HS-27A (cell line): ENCODE results near the gene ATG5.

Experiments used
- DNase-seq: peaks from one replicate; pipeline ENCODE4 v3.0.0-alpha.2; 2012; ENCODE audit warnings: low read depth, missing footprints

The ATG5 gene

GRCh38 chr6:106180208-106180607 is 145.4 kb downstream of the ATG5 start:
- no peak for DNase-seq

DNA sequence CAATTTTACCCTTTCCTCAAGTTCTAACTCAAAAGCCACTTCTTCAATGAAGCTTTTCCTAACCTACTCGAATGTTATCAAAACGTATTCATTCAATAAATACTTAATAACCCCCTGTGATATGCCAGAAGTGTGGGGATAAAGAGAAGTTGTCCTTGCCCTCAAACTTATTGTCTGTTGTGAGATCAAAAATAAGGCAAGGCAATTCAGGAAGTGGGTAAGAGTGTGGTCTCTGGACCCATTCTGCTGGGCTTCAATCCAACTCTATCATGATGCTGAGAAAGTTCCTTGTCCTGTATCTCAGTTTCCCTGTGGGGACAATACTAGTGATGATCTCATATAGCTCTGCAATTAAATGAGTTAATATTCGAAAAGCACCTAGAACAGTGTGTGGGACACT is 146.7 kb downstream of the ATG5 start:
- DNase-seq = no peak

DNA sequence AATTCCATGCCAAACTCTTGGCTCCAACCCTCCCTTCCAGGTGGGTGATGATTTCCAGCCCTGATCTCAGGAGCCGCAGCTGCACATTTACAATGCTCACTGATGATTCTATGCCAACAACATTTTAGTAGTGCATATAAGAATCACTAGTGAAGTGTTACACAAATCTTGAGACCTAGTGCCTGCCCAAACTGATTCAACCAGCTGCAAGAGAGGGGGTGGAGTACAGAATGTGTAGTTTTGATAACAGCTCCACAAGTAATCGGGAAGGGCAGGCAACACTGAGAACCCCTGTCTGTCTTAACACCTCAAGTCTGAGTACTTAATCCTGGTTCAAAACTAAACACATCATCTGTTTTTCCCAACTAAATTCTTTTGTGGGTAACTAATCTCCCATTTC is 147.8 kb downstream of the ATG5 start:
- no peak for DNase-seq

- DNase-seq = no peak
Observed at GRCh38 chr6:106173124-106173879, 152.3 kb downstream of the ATG5 start.

DNA sequence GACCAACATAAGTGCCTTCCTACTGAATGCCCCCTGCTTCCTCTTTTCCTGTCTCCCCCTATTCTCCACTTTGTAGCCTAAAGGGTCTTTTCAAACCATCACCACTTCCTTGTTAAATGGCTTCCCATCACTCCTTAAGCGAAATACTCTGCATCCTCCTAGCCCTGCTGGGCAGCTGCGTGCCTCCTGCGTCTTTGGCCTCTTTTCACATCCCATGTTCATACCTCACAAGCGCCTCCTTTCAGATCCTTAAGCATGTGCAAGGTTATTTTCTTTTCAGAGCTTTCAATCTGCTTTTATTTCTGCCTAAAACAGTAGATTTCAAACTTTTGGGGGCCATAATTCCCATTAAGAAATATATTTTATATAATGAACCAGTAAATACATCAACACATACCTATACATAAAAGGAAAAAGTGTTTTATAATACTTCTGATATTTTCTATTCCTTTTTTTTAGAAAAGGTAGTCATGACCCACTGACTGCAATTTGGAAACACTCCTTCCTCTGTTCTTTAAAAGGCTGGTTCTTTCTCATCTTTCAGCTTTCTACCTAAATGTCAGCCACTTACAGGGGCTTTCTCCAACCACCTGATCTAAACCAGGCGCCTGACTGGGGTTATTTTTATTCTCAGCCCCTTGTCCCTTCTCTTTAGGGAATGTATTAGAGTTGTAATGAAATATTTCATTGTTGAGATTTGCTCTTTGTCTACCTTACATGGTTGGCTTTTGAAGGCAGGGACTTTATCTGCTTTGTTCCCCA is 155.3 kb downstream of the ATG5 start:
- no peak for DNase-seq

GRCh38 chr6:106169517-106169916 is 156.0 kb downstream of the ATG5 start:
- no peak for DNase-seq

GRCh38 chr6:106168097-106168888 is 157.3 kb downstream of the ATG5 start:
- no peak for DNase-seq

DNA sequence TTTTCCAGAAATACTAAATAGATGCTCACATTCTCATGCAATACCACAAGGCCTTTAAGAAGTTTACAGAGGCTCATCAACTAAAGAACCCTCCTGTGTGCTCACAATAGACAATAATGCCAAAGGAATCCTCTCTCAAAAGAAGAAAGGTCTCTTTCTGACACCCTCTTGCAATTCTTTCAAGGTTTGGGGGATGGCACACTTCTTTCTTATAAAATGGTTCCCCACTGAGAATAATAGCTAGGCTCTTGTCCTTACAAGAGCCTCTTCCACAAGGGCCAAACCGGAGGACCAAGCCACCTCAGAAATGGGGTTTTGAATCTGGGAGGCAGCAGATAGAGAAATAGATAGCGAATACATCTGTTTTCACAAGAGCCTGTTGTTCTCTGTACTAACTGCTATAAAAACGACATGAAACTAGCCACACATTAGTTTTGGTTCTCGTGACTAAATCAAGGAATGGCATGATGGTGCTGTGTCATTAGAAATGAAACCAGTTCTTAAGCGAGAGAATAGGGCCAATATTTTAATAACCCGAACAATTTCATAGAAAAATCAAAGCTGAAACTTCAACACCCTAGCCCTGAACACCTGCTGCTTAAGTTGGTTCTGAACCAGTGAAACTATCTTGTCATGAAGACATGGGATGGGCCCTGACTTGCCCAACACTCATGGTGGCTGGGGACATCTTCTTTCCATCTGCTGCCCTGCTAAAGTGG is 158.3 kb downstream of the ATG5 start:
- DNase-seq = no peak

- DNase-seq = no peak
Observed at GRCh38 chr6:106165885-106166485, 159.6 kb downstream of the ATG5 start.

DNA sequence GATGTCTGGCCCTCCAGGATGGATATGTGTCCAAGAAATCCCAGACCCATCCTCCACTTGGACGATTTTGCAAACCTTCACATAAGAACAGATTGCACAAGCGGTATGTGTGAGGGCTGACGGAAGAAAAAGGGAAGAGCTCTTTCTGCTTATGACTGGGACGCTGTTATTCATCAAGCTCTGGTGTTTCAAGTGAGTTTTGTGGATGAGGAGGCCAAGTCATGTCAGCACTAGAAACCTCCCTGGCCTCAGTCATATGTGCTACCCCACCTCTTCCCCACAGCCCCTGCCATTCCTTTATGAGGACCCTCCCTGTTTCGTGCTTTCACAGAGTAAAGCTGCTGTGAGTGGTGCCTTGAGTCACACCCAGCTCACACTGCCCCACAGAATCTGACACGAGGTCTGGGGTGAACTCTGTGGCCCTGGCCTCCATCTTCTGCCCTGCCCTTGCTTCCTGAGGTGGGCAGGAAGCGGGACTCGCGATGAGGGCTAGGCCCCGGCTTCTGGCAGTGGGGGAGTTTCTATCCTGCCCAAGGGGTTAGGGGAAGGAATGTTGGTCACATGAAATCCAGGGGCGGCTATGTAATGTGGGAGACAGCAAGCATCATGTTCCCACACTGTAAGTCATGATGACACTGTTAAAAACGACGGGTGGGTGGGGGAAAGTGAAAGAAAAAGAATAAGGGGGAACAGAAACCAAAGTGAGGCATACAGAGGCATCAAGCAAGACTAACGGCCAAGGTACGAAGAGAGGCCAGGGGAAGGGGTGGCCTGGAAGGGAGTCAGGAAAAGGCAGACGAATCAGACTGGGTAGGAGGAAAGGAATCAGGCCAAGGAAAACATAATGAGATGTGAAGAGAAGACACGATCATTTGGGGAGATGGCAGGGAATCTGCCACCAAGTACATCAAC is 161.3 kb downstream of the ATG5 start:
- no peak for DNase-seq

DNA sequence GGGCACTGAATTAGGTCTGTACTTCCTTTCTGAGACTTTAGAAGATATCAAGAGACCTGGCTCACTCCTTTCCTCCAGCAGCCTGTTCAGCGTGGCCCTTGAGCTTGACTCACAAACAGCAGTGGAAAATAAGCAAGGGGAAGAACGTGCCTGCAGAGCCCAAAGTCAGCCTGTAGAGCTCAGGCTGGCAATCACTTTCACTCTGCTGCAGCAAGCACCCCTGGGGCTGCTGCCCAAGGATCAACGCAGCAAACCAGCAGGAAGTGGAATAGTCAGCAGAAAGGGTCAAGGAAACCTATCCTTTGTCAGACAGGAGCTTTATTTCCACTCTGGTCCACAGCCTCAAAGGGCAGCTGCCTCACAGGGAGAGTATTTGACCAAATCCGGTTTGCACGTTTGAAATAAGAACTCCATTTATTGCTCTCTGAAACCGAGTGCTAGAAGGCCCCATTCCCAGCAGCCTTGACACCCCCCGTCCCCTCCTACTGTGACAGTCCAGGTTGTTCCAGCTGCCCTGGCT is 162.1 kb downstream of the ATG5 start:
- DNase-seq = no peak

- DNase-seq = no peak
Observed at GRCh38 chr6:106162921-106163320, 162.6 kb downstream of the ATG5 start.

GRCh38 chr6:106161893-106162292 is 163.7 kb downstream of the ATG5 start:
- DNase-seq = no peak

DNA sequence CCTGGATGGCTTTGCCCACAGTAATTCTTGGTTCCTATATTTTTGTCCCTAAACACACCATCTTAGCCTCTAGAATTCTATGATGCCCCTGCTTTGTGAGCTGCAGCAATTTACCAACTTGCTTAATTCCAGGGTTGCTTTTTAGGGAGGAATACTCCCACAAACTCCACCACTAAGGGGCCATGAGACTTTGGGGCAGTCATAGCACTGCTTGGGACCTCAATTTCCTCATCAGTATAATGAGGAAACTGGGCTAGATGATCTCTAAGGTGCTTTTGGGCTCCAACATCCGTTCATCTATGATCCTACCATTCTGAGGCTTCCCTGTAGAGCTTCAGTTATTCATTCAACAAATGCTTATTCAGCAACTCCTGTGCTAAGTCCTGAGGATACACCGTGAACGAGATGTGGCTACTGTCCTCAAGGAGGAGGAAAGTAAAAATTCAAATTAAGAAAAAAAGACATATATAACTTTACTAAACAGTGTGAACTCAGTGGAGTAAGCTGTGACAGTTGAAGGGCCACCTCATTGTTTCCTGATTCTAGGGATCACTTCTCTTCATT is 164.2 kb downstream of the ATG5 start:
- no peak for DNase-seq

DNA sequence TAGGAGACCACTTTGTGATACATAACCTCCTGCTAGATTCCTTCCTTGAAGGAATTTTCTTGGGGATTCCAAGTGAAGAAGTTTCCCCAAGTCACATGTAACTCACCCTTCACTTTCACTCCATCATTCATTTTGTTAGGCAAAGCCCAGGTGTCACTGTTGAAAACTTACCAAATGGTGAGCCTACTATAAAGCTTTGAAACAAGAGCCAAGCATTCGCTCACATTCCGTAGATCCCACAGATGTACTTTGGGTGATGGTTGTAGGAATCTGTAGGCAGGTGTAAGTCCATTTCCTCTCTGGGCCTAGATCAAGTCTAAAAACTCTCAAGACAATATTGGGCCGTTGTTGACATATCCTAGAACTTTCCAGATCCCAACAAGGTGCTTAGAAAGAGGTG is 165.4 kb downstream of the ATG5 start:
- no peak for DNase-seq

GRCh38 chr6:106159531-106159940 is 166.0 kb downstream of the ATG5 start:
- DNase-seq = peak; percentile 69

- no peak for DNase-seq
Observed at GRCh38 chr6:106158816-106159215, 166.7 kb downstream of the ATG5 start.

- DNase-seq = no peak
Observed at GRCh38 chr6:106156863-106157262, 168.7 kb downstream of the ATG5 start.

GRCh38 chr6:106156413-106156812 is 169.1 kb downstream of the ATG5 start:
- no peak for DNase-seq

DNA sequence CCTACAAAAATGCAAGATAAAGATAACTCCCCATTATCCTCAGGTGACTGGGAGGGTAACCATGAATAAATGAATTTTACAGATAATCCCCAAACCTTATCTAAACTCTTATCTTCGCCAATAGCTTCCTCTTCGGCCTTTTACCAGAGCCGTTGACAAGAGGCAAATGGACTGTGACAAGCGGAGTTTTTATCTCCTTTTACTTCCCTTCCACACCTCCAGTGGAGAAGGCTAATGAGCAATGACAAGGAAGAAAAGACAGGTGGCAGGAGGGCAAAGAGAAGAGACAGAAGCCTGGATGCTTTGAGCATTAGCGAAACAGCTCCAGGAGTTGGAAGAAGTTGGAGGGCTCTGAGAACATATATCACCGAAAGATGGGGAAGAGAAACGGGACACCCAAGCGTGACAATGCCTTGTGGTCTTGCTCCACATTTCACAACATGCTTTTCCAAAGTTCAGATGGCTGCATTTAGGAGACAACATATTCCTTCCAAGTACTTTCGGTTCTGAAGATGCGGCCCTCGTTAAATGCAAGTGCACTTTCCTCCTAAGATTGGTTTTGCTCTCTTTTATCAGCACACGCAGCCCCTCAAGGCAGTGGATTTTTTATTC is 170.2 kb downstream of the ATG5 start:
- DNase-seq = no peak
